Stimulated activated CD4-positive, alpha-beta T cell treated with anti-CD3 and anti-CD28 coated beads, Interleukin-12 subunit alpha, Interleukin-12 subunit beta, amount 100 ng/mL, for 4 hours (primary cell): ENCODE measurements around the gene SAMD5.

ENCODE experiments used
- DNase-seq: peaks from one replicate; pipeline ENCODE4 v3.0.0-alpha.2; 2020

Gene SAMD5

DNA sequence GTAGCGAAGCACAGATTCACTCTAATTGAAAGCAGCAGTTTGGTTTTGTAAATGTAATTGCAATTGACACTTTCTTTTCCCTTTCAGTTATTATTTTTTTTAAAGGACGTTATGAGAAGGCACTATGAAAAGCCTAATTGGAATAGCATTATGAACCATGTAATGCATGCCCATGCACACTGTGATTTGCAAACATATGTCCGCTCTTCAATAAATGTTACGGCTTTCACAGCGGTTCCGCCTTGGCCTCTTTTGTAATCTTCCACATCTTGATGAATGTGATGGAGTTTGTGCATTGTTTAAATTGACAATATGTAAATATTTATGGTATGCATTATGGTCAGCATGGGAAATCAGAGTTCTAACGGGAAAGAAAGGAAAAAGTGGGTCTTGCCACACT lies 61.3 kb downstream of the SAMD5 start:
- DNase-seq: no peak

DNA sequence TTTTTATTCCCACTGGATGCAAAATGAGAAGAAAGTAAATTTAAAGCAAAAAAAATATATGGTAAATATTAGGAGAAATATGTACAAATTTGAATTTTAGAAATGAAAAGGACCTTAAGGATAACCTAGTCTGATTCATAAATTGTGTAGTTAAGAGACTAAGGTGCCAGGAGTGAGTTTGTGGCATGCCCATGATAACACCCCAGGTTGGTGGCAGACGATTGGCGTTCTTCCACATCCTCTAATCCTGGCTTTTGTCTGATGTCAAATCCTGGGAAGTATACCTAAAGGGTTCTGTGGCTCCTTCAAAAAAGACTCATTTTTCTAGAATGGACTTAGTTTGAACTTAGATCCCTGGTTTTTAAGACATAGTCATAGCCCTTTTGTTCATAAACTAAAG lies 62.2 kb downstream of the SAMD5 start:
- no peak for DNase-seq

DNA sequence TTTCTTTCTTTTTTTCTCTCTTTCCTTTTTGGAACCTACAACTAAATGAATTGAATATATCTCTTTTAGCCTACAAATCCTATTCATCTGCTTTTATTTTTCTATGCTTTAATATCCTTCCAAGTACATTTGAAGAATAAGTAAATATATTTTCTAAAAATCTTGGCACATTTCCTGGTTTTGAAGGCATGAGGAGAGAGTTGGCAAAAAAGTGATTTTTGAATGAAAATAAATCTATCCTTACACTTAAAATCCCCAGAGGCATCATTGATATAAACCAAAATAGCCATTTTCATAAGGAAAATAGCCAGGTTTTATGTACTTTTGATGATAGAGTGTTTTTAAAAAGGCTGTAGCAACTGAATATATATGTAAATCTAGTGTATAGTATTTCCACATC lies 69.0 kb downstream of the SAMD5 start:
- DNase-seq: no peak

DNA sequence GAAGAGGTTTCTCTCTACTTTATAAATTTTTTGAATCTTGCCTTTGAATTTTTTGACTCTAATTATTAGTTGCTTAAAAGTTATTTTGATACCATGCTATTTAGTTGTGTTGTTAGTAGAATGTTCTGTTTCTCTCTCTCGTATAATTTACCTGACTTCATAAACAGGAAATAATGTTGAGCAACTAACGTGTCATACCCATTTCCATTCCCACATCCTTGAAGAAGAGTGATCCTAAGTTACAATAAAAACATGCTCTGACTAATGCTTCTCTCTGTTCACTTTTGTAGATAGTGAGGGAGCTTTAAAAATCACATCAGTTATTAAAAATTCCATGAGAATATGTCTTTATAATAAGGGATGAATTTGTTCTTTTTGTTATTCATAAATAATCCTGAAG lies 69.7 kb downstream of the SAMD5 start:
- no peak for DNase-seq

DNA sequence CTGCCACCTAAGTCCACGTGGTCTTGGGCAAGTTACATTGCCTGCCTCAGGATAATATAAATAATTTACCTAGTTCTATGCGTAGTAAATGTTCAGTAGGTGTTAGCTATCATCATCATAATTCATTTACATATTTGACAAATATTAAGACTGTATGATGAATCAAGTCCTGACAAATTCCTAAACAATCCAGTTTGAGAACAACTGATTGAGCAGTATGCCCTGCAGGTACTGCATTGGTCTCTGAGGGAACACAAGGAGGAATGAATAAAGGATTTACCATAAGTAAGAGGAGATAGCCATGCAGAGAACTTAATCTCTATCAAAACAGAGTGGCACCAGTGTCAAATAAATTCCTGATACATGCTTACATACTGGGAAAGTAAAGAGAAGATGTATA lies 70.4 kb downstream of the SAMD5 start:
- no peak for DNase-seq

DNA sequence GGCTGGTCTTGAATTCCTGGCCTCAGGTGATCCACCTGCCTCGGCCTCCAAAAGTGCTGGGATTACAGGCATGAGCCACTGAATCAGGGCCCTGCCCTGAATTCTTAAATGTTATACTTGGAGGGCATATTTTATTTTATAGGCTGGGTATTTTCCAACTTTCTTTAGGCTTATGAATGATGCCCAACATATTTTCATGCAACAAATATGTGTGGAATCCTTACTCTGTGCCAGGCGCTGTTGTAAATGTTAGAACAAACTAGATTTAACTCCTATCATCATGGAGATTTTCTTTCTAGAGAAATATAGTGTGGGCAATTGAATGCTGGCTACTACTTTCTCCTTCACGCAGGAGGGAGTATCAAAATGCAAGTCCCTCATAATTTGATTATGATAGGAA lies 71.2 kb downstream of the SAMD5 start:
- DNase-seq: no peak

DNA sequence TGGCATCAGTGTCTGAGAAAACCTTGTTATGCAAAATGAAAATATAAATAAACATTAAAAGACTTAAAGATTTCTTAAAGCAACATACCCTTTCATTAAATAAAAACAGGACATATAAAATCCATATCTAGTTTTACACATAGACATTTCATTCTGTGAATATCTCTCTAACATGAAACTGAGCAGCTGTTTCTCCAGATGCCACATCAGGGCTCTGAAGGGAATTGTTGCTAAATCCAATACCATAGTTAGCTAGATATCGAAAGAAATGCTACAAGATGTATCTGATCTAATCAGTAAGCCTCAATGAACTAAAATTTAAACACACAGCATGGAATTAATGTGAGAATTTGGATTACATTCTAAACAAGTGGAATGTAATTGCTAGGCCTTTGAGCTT lies 74.5 kb downstream of the SAMD5 start:
- DNase-seq: no peak

DNA sequence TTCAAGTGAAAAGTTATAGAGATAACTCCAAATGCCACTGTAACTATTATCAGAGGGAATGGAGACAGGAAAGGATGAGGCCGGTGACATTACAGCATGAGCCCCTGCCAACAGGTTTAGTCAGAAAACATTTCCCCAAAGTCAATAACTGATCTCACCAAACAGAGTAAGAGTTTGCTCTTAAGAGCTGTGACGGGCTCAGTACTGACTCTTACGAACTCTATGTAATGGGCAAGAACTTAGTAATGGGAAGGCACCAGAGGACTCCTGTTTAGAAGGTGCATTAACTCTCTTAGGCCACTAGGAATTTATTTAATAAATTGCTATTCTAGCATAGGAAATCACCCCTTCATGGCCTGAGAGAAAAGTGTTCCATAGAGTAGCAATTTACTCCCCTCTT lies 76.8 kb downstream of the SAMD5 start:
- no peak for DNase-seq

DNA sequence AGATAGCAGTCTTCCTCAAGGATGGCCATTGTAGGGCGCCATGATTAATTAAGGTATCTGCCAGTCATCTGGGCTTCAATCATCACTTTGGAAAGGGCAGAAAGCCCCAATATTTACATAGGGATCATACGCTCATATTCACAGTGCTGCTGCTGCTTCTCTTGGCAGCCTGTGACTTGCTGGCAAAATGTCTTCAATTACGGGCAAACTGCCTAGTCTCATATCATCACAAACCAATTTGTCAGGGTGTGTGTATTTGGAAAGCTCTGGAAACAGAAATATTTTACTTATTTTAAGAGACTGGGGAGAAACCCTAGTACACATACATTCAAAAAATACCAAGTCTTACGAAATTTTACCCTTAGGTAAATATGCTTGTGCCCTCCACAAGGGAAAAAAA lies 77.6 kb downstream of the SAMD5 start:
- DNase-seq: no peak

DNA sequence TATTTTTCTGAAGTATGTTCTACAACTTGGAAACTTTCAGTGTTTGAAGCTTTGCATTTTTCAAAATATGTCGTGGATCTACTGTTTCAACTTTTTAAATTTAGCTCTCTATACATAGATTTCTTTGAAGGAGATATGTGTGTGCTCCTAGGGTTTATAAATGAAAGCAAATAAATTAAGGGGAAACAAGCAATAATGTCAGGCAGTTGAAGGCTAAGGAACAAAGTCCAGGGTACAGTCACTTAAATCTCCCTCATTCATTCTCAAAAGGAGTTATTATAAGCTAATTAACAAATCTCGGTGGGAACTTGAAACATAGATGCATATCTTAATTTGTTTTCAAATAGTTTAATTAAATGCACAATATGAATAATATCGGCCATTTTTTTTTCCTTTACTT lies 79.4 kb downstream of the SAMD5 start:
- DNase-seq: no peak

DNA sequence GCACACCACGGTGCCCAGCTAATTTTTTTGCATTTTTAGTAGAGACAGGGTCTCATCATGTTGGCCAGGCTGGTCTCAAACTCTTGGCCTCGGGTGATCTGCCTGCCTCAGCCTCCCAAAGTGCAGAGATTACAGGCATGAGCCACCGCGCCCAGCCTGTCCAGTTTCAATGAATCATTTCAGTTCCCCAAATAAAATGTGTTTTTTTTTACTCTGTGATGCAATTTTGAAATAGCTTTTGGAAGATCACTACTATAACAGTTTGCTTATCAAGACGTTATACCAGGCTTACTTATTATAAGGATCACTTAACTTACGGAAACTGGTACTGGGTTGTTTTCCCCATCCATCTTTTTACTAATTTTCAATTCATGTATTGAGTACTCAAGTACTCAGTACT lies 80.0 kb downstream of the SAMD5 start:
- DNase-seq: no peak

DNA sequence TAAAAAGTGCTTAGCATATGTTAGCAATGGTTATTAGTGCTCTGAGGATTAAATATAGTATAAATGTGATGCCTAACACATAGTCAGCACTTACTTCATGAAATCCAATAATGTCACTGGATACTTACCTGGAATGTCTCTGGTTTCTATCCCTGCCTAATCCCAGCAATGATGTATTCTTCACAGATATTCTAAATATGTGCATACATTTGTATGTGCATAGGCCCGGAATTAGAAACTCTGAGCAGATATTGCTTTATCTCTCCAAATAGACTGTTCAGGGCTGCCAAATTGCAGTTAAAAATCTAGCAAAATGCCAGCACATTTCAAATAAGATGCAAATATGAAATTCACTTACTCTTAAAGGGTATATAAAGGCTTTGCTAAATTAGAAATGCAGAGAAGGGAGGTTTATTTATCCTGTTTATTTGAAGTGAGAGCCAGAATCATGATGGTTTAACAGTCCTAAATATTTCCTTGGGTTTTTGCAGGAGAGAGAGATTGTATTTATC lies 81.3 kb downstream of the SAMD5 start:
- no peak for DNase-seq

DNA sequence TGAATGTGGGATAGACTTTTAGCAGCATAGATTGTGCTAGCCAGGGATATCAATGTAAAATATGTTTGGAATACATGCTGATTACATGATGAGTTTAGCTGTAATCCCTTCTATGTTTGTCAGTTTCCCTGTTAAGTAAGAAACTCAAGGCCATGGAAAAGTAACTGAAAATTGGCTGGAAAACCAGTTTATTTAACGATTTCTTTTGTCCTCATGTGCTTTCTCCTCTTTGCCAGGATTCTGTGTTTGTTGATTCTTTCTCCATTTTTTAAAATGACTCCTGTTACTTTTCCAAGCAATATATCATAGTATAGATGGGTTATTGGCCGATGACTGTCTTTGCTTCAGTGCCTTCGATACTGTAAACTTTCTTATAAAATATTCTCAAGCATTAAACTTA lies 87.5 kb downstream of the SAMD5 start:
- no peak for DNase-seq

DNA sequence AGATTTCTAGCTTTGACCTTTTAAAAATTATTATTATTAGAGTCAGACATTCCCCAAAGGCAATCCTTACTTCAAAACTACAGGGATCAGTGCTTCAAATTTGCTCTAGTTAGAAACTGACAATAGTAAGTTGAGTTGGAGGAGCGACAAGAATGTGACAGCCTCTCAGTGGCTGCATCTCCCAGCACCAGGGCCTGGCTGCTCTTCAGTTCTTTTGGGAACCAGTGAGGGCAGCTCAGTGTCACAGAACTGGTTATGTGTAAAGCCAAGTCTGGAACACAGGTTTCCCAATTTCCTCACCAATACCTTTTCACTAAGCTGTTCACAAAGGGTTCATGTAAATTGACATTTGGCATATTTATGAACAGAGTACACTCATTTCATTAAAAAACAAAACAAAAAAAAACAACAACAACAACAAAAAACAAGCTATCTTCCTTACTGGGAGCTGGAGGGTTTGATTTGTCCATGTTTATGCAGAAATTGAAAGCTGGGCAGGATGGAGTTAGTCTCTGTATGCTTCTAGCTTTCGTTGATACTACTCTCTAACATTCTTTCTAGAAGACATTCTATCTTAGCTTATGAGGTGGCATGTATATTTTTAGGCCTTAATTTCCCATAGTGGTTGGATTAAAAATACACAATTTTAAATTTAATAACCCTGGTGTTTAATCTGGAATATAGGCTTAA lies 95.0 kb downstream of the SAMD5 start:
- DNase-seq: no peak

DNA sequence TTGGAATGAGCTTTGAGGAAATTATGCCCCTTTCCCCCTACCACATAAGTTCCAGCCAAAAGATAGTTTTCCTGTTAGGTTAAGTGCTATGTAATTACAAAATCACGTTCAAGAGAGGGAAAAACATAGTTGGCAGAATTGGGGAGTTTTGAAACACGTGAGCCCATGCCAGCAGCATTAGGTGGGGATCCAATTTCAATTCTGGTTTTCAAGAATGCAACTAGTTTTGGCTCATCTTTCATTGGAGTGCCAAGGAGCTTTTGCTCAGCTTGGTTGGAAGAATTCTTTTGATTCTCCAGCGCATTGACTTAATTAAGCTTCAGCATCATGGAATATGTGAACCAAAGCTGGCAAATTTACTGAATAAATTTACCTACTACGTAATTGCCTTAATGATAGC lies 95.9 kb downstream of the SAMD5 start:
- no peak for DNase-seq

DNA sequence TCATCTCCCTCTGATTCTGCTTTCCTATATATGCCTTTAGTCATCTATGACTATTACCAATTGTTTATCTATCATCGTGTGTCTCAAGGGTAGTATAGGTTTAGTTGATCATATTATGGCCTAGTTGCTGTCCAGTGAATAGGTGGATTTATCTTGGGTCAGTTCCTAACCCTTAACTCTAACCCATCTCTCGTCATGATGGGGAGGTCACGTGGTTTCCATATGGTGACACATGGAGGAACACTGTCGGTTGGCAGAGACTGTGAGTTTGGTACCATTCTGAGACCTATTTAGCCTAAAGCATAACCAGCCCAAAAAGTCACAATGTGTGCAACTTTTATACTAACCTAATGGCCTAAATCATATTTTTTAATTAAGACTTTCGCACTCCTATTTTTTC lies 103.5 kb downstream of the SAMD5 start:
- no peak for DNase-seq

DNA sequence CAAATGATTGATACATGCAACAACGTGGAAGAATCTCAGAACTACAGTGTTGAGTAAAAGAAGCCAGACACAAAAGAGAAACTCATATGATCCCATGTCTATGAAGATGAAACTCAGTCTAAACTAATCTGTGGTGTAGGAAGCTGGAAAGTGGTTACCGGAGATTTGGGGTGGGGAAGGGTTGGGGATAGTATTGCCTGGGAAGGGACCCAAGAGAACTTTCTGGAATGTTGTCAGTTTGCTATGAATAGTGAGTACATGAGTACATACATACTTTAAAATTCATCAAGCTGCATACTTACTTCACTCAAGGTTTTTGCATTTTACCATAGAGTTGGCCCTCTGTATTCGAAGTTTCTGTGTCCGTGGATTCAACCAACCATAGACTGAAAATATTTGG lies 106.0 kb downstream of the SAMD5 start:
- no peak for DNase-seq

DNA sequence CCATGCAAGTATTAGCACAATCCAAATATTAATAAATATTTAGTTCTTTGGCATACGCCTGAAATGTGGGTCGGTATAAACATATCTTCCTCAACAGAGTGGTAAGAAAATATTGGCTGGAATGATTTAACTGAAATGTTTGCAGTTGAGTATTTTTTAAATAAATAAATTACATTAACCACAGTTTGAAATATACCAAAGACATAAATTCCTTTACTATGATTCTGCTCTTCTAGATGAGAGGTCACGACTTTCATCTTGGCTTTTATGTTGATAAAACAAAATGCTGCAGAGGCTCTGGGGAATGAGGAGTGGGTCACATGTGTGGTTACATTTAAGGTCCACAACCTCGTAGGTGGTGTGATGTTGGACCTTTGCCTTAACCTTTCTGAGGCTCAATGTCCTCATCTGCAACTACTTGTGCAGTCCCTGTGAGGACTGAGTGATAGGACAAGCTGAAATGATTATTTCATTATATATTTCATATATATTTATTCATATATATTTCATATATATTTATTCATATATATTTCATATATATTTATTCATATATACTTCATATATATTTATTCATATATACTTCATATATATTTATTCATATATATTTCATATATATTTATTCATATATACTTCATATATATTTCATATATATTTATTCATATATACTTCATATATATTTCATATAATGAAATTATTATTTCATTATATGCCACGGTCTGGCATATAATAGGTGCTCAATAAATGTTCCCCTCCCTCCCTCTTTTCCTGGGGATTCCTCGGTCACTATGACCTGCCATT lies 107.4 kb downstream of the SAMD5 start:
- no peak for DNase-seq

DNA sequence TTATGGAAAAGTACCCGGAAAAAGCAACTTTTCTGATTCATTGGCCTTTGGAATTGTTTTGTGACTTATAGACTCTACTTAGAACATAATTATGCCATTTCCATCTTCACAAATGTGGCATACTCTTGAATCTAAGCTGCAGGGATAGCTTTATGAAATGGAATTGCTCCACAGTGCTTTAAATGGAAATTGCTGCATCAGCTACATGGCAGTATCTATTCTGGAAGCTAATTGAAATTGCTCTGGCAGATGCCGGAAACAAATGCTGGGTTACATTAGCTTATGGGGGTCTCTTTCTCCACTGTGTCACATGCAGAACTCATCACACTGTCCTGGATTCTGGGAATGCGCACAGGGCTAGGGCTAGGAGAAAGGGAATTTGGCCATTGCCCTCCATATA lies 108.9 kb downstream of the SAMD5 start:
- DNase-seq: no peak

DNA sequence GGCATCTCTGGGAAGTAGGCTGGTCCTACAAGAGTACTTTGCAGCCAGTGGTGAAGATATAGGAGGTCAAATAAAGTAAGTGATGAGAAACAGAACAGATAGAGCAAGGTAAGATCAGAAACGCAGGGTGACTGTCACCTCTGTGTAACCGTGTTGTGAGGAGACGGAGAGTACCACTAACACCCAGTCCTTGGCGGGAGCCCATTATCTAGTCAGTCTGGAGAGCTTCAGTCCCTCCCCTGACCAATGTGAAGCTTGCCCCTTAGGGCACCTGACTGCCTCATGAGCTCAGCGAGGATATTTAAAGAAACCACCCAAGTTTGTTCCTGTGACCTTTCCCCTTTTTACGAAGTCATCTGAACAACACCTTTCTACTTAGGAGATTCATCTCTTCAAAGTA lies 110.0 kb downstream of the SAMD5 start:
- DNase-seq: no peak

DNA sequence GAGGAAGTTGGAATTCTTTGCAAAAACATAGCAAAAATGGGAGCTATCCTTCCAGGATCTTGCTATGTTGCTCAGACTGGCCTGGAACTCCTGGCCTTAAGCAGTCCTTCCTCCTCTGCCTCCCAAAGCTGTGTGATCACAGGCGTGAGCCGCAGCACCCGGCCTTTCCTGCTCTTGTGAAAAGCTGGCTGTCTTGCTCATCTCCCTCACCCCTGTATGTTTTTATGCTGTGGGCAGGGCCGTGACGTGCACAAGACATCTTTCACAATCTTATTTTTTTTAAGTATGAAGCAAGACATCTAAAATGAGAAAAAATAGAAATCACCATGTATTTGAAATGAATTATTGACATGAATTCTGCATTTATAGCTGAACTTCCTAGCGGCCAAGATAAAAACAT lies 110.4 kb downstream of the SAMD5 start:
- DNase-seq: no peak
